ENCODE data around the gene UBE2D2. TPM values are rescaled to one million over a fixed set of nuclear protein-coding genes. Genes with fewer than 3 reads are reported as not detected.

The UBE2D2 gene
- total and polyA plus RNA-seq, 2 experiments from 2014 or later = 120 to 172 TPM

- TF ChIP-seq EZH2phosphoT487 (IDR thresholded peaks at IDR 0.05; ENCODE audit: unreplicated experiment) (no peak), STAT1 (IDR thresholded peaks at IDR 0.05; ENCODE audit: unreplicated experiment) (no peak), ZNF114 (CRISPR knock-in tag; IDR thresholded peaks at IDR 0.05) (no peak)
- peaks cover 8% of the 10 kb centered on the region; the same call in 1 of the 2 replicates for H3F3A ChIP-seq (replicated peaks; ENCODE audit: low read depth)
- Mint-ChIP-seq H3K9me3 (no peaks in the 10 kb centered on the region), H3K36me3 (ENCODE audit: low read depth) (no peaks in the 10 kb centered on the region), H3K4me1 (peaks cover 79% of the 10 kb centered on the region), H3K27me3 (ENCODE audit: insufficient read depth, low read depth, poor library complexity) (peaks cover 32% of the 10 kb centered on the region), H3K4me3 (peak overlapping the region; percentile 32; the same call in 2 of the 3 replicates), H3K27ac (no peak overlapping the region)
- peak overlapping the region; percentile 45; the same call in 1 of the 2 replicates for H3K27ac ChIP-seq (ENCODE audit: low read depth)
- H3K4me2 ChIP-seq = peak overlapping the region; percentile 68
- H3K4me1 ChIP-seq (ENCODE audit: insufficient read depth) = peaks cover 59% of the 10 kb centered on the region
- H3K36me3 ChIP-seq (ENCODE audit: insufficient read depth) = no peaks in the 10 kb centered on the region
- no peaks in the 10 kb centered on the region for H3K9me2 ChIP-seq (ENCODE audit: insufficient read depth)
- H4K20me1 ChIP-seq (replicated peaks; ENCODE audit: insufficient read depth) = peaks cover 82% of the 10 kb centered on the region
- no peaks in the 10 kb centered on the region for H3K27me3 ChIP-seq (ENCODE audit: insufficient read depth)
- H2AFZ ChIP-seq = no peak overlapping the region
- peak overlapping the region; percentile 3; the same call in 1 of the 2 replicates for H3K4me3 ChIP-seq
- DNase-seq (ENCODE audit: low spot score) (peak; percentile 57), ATAC-seq (peak; percentile 7)
- peaks cover 97% of the 10 kb centered on the region for H3K79me2 ChIP-seq (replicated peaks; ENCODE audit: insufficient read depth)
These were observed 98.0 kb downstream of the UBE2D2 start for GRCh38 chr5:139658928-139659667.

GRCh38 chr5:139659695-139660101 is 98.6 kb downstream of the UBE2D2 start:
- no peaks in the 10 kb centered on the region for H3K36me3 Mint-ChIP-seq (ENCODE audit: low read depth)
- DNase-seq (ENCODE audit: low spot score) (peak; percentile 63), ATAC-seq (peak; percentile 35)
- peaks cover 30% of the 10 kb centered on the region for H3K27me3 Mint-ChIP-seq (ENCODE audit: insufficient read depth, low read depth, poor library complexity)
- peak overlapping the region; percentile 45; the same call in 1 of the 2 replicates for H3K27ac ChIP-seq (ENCODE audit: low read depth)
- no peaks in the 10 kb centered on the region for H3K9me3 Mint-ChIP-seq
- H3K4me2 ChIP-seq = peak overlapping the region; percentile 68
- peak overlapping the region; percentile 3; the same call in 1 of the 2 replicates for H3K4me3 ChIP-seq
- H4K20me1 ChIP-seq (replicated peaks; ENCODE audit: insufficient read depth) = peaks cover 79% of the 10 kb centered on the region
- peaks cover 97% of the 10 kb centered on the region for H3K79me2 ChIP-seq (replicated peaks; ENCODE audit: insufficient read depth)
- peaks cover 79% of the 10 kb centered on the region for H3K4me1 Mint-ChIP-seq
- H3K36me3 ChIP-seq (ENCODE audit: insufficient read depth) = no peaks in the 10 kb centered on the region
- TF ChIP-seq CTCF (conservative IDR thresholded peaks at IDR 0.05; ENCODE audit: low read depth in 2 of 2) (no peak), JUNB (IDR thresholded peaks at IDR 0.05; ENCODE audit: unreplicated experiment) (no peak), ZNF331 (CRISPR knock-in tag; IDR thresholded peaks at IDR 0.05; ENCODE audit: low read depth) (no peak), NANOG (IDR thresholded peaks at IDR 0.05; ENCODE audit: borderline replicate concordance) (no peak), ETS1 (IDR thresholded peaks at IDR 0.05) (no peak)
- no peaks in the 10 kb centered on the region for H3K27me3 ChIP-seq (ENCODE audit: insufficient read depth)
- H3F3A ChIP-seq (replicated peaks; ENCODE audit: low read depth) = peaks cover 8% of the 10 kb centered on the region; the same call in 1 of the 2 replicates
- H3K4me1 ChIP-seq (ENCODE audit: insufficient read depth) = peaks cover 57% of the 10 kb centered on the region
- H3K27ac Mint-ChIP-seq = peak overlapping the region; percentile 72; the same call in 1 of the 2 replicates
- H3K9me2 ChIP-seq (ENCODE audit: insufficient read depth) = no peaks in the 10 kb centered on the region
- no peak overlapping the region for H2AFZ ChIP-seq
- peak overlapping the region; percentile 14; the same call in 1 of the 3 replicates for H3K4me3 Mint-ChIP-seq
